Measurements from ENCODE around the gene KCNMB2.

- TF ChIP-seq CTCF (IDR thresholded peaks at IDR 0.05) (no peak), POLR2A (IDR thresholded peaks at IDR 0.05) (no peak)
Observed at GRCh38 chr3:178514401-178514800, 21.8 kb upstream of the KCNMB2 start.
